ENCODE measurements around the gene MAPK11.

Gene MAPK11

DNA sequence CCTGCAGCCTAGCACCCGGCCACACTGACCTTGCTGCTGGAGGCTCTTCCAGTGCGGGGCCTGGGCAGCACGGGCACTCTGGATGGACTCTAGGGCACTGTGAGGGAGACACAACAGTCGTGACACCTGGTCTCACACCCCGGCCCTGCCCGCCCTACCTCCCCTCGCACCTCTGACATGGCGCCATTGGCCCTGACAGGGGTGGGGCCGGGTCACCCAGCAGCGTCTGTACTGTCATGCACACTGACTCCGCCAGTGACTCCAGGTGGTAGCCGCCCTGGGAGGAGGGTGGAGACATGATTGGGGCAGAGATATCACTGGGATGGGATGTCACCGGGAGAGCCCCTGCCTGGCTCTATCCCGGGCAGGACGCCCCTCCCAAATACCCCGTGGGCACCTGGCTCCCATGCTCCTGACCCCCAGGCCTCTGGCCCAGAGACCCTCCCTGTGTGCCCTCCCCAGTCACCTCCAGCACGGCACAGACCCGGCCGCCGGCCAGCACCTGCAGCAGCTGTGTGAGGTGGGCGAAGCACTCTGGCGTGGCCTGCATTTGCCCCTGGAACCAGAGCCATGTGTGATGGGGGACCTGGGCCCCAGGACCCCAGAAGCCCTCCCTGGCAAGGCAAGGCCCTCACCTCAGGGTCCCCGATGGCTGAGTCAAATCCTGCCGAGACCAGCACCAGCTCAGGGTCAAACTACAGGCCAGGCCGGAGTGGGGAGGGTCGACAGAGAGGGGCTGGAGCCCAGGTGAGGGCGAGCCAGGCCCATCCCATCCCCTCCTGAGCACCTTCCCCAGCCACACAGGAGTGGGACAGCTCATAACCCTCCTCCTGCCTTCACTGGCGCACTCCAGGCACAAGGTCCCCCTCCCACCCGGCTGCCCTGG, 21.7 kb downstream of the MAPK11 start:
- no peak for DNase-seq (ENCODE audit: low read depth in 2 of 2)

DNA sequence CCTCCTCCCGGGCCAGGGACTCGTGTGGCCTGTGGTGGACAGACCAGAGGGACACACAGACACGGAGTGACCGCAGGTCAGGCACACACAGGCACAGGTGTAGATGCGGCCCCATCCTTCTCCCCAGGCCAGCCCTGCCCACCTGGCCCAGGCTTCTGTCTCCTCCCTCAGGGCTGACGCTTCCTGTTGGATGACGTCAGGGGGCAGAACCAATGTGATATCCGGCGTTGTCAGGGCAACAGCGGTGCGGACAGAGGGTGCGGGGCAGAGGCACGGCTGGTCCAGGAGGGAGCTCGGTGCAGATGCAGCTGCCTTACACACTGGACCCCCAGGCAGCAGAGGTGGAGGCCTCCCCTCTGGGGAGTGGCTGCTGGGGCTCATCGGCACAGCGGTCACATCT, 22.4 kb downstream of the MAPK11 start:
- DNase-seq (ENCODE audit: low read depth in 2 of 2): no peak

DNA sequence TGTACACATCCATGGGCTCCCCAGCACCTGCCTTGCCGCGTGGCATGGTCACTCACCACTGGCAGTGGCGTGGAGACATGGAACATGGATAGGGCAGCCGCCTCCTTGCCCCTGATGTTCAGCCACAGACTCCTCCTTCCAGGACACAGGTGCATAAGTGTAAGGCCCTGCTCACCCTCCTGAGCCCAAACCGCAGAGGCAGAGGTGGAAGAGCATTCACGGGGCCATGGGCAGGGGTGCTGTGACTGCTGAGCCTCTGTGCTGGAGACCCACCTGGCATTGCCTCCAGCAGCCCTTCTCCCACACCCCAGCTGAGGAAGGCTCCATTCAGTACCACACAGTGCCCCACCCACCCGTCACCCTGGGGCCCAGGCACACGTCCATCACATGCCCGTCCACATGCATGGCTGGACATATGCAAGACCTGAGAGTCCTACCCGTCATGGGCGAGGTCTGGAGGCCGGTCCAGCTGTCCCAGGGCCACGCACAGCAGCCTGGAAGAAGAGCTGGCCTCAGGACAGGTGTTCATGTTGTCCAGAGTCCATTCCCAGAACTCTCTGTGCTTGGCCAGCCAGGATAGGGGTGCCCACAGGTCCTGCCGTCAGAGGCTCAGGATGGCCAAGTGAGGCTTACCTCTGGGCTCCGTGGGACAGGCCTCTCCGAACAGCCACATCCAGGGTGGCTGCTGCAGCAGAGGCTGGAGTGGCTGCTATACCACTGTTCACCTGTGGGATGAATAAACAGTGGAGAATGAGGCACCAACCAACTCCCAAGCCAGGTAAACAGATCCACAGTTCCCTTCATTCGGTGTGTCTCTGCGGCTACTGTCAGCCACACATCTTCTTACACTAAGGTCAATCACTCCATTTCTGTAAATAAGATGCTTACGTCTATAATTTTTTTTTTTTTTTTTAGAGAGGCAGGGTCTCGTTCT, 23.7 kb downstream of the MAPK11 start:
- DNase-seq (ENCODE audit: low read depth in 2 of 2): no peak

DNA sequence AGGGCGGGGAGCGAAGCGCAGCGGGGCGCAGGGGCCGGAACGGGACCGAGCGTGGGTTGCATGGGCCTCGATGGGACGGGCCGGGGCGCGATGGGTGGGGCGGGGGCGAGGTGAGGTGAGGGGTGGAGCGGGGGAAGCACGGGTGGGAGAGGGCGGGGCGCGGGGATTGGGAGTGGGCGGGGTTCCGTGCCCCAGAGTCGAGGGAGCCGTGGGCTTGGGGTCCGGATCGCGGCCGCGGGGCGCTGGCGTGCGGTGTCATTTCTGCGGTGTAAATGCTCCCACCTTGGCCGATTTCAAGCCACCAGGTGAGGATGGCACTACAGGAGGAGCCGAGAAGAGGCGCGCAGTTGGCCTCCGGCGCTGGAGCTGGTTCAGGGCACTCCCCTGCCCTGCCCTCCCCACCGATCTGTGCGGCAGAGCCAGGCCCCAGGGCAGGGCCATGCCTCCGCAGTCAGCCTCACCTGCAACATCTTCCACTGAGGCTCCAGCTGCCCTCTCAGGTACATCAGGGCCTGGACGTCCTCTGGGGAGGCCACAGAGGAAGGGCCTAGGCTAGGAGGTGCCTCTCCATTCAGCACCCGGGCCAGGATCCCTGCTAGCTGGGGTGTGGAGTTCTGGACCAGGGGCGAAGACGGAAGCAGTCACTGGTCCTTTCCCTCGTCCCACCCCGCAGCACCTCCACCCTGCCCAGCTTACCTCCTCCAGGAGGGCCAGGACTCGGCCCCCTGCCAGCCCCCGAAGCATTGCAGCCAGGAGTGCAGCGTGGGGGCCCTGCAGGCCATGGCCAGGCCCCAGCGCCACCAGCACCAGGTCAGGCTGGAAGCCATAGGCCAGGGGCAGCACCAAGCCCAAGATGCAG, 24.7 kb downstream of the MAPK11 start:
- no peak for DNase-seq (ENCODE audit: low read depth in 2 of 2)

DNA sequence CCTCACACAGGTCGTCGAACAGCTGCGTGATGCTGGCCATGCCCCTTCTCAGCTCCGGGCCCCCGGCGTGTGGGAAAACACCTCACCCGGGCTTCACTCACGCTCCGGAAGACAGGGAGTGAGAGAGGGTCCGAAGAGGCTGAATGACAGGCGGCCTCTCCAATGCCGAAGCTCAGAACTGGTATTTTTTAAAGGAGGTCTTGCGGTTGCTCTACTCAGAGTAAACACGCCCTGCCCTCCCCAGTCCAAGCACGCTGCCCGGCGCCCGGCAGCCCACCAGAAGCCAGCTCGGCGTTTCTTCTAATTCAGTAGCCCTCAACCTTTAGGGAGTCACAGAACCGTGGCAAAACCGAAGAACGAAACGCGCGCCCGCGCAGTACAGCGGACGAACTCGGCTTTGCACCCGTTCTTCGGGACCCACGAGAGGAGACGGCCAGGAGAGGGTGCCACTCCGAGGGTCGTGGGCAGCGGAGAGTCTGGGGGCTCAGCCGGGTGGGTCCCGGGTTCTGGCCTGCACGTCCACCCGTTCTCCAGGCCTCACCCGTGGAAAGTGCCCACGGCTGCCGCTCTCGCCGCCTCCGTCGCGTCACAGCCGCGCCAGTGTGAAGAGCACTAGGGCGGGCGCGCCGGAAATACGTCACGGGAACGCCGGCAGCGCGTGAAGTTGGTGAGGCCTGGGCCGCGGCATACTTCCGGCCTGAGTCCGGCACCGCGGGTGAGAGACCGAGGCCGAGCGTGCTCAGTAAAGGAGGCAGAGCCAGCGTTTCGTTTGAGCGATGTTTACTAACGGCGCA, 25.6 kb downstream of the MAPK11 start, which contains the start of gene TUBGCP6:
Gene TUBGCP6, minus strand, starts transcription at position 604 of the 794 bp plus-strand sequence. Its CDS starts 564 bp downstream, at position 40.
- DNase-seq (ENCODE audit: low read depth in 2 of 2): peak; percentile 90 to 92

DNA sequence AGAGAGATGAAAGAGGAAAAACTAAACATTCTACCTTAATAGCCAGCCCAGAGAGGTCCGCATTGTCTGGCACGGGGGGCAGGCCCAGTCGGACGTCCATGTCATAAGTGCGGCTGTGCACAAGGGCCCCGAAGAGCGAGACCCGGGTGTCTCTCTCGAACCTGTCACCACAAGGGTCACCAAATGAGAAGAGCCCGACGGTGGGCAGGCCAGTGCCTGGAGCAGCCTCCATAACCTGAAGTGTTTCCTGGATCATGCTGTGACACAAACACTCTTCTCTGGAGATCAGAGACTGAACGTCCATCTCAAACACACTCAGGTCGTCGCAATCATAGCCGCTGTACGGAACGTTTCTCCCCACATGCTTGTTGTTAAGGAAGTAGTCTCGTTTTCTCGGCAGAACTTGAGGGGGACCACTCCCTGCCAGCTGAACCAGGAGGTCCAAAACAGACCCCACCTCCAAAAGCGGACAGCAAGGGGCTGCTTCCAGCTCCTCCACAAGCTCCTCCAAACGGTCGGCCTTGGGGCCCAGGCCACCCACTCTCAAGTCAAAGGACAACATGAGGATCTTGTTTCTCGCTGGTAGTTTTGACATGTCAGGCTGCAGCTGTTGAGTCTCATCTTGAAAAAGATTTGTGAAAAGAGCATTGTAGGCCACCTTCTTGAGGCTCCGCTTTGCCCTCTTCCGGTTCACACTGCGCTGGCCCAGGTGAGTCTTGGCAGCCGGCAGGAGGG, 26.3 kb downstream of the MAPK11 start:
- no peak for DNase-seq (ENCODE audit: low read depth in 2 of 2)

DNA sequence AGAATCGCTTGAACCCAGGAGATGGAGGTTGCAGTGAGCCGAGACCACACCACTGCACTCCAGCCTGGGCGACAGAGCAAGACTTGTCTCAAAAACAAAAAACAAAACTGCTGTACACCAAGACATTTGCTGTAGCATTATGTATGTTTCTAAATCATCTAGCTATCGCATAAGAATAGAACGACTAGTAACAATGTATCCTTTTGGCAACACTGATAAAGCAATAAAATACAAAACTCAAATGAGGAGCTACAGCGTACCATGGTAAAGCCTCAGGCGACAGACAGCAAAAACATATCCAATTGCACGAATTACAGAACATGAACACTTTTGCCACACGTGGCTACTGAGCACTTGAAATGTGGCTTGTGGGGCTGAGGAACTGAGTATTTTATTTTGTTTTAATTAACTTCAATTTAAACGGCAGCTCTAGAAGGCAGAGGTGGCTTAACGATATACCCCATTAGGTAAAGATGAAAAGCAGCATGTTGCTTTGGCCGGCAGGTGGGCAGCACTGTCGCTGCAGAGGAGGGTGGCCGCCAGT, 27.7 kb downstream of the MAPK11 start:
- no peak for DNase-seq (ENCODE audit: low read depth in 2 of 2)

DNA sequence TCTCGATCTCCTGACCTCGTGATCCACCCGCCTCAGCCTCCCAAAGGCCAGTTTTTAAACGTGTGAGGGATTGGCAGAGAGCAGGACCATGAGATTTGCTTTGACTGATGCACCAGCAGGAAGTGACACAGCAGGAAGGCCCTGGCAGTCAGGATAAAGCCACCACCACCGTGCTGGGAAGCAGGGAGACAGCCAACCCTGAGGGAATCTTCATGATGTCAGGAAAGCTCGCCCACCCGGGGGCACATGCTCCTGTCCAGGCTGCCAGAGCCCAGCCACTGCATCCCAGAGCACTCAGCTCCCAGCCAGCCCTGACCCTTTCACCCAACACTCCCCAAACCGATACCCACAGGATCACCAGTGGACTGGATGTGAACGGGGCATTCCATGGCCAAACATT, 31.4 kb downstream of the MAPK11 start:
- DNase-seq (ENCODE audit: low read depth in 2 of 2): no peak

DNA sequence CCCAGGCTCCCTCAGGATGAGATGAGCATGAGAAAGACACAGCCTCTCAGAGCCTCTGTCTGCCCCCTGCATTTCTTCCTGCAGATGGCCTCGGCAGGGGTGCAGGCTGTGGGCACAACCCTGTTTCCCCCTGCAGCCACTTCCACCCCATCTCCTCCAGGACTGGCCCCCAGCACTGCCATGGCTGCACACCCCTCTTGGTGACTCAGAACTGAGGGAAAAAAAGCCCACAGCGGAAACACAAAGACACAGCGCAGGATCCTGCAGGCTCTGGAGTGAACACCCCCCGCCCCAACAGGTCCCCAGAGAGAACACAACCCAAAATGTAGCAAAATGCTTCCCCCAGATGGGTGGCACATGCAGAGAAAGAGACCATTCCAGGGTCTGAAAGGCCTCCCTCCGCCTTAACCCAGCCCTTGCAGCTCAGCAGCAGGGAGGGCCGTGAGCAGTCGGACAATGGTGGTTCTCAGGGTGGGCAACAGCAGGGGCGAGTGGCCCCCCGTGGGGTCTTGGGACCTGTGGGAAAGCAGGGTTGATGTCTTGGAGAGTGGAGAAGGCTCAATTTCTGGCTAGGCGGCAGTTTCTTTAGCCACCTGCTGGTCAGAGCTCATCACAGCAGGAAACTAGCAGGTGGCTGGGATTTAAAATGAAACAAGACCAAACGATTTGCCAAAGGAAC, 33.3 kb downstream of the MAPK11 start:
- no peak for DNase-seq (ENCODE audit: low read depth in 2 of 2)

DNA sequence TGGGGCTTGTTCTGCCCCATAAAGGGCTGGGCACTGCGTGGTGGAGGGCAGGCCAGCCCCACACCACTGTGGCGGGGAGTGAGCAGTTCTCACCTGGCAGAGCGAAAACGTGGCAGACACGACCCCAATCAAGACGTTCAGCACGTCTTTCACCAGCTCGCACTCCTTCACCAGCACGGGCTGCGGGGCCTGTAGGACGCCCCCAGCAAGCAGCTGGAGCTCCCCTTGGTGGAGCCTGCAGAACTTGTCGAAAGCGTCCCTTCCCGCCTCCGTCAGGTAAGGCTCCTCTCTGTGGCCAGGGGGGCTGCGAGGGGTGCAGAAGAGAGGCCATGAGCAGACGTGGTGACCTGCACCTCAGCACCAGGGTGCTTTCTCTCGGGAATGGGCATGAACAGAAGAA, 37.0 kb downstream of the MAPK11 start:
- no peak for DNase-seq (ENCODE audit: low read depth in 2 of 2)

DNA sequence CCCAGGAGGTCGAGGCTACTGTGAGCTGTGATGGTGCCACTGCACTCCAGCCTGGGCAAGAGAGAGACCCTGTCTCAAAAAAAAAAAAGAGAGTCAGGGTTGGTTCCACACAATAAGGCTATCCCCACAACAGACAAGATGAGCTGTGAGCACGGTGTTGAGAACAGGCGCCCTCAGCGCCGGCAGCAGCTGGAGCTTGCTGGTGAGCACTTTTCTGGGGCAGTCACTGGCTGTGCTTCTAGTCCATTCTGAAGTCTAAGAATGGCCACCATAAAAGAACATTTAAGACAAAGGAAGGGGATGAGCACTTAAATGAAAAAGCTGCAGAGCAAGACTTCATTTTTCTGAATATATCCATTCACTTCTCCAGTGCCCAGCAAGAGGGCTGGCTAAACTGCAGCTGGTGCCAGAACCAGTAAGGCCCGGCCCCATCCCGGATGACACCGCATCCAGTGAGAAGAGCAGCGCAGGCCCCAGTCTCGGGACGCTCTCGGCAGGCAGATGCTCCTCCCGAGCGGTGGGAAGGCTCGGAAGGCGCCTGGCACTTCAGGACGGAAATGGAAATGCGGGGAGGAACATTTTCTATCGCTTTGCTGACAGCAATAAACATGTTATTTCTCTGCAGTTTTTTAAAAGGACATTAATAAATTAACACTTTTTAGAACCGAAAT, 37.6 kb downstream of the MAPK11 start:
- no peak for DNase-seq (ENCODE audit: low read depth in 2 of 2)

DNA sequence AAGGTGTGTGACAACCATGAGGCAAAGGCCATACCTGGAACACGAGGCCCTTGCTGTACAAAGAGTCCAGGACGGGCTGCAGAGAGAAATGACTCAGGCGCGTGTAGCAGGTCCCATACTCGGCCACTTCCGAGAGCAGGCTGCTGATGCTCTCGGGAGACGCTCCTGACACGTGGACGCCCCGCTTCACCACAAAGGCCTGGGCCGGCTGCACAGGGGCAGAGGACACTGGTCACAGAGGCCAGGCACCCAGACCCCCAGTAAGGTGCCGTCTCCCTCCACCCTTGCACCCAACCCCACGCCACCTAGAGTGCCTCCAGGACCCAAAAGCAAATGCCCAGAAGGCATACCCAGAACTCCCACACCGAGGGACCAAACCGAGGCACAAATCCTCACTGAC, 40.8 kb downstream of the MAPK11 start:
- no peak for DNase-seq (ENCODE audit: low read depth in 2 of 2)

DNA sequence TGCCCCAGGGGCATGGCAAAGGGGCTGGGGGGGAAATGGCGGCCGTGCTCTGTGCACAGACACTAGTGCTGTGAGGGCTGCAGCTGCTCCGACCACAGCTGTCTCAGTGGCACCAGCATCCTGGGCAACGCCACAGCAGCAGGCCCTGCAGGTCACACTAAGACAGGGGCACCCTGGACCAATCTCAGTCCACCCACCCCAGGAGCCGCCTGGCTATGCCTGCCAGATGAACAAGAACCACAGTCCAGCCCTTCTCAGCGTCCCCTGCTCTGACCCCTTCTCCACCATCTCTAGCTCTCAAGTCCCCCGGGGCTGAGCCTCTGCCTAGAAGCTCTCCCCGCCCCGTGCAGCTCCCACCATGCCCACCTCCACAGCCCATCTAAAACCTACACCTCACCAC, 41.8 kb downstream of the MAPK11 start:
- DNase-seq (ENCODE audit: low read depth in 2 of 2): no peak

DNA sequence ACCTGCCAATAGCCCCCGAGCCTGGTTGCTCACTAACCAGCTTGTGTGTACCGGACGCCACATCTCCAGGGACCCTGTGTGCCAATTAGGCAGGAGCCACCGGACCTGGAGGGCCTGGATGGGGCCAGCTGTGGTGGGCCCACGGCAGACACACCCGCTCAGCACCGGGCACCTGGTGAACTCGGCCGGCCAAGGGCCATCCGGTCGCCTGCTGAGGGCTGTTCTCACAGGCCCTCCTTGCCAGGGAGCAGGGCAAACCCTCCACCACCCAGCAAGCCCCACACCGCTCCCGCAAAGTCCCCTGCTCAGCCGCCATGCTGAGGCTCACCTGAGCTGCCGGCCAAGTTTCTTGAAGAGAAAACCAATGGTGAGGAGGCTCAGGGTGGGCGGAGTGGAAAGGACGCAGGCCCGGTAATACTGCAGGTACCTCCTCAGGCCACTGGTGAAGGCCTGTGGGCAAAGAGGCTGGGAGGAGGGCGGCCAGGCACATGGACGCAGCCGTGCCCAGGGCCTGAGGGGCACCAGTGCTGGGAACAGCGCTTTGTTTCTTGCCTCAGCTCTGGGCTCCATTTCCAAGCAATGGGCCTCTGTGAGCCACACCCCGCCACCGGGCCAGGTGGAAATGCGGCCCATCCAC, 42.5 kb downstream of the MAPK11 start:
- no peak for DNase-seq (ENCODE audit: low read depth in 2 of 2)

DNA sequence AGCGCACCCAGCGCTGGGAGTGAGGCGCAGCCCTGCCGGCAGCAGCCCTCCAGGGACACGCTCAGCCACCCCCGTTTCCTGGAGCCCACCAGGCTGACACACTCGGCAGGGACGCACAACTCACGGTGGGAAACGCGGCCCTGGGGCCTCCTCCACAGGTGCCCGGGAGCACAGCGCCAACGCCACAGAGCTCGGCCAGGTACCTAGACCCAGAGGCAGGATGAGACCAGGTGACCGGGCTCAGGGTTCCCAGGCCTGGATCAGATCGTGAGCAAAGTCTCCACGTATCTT, 43.4 kb downstream of the MAPK11 start:
- DNase-seq (ENCODE audit: low read depth in 2 of 2): no peak

DNA sequence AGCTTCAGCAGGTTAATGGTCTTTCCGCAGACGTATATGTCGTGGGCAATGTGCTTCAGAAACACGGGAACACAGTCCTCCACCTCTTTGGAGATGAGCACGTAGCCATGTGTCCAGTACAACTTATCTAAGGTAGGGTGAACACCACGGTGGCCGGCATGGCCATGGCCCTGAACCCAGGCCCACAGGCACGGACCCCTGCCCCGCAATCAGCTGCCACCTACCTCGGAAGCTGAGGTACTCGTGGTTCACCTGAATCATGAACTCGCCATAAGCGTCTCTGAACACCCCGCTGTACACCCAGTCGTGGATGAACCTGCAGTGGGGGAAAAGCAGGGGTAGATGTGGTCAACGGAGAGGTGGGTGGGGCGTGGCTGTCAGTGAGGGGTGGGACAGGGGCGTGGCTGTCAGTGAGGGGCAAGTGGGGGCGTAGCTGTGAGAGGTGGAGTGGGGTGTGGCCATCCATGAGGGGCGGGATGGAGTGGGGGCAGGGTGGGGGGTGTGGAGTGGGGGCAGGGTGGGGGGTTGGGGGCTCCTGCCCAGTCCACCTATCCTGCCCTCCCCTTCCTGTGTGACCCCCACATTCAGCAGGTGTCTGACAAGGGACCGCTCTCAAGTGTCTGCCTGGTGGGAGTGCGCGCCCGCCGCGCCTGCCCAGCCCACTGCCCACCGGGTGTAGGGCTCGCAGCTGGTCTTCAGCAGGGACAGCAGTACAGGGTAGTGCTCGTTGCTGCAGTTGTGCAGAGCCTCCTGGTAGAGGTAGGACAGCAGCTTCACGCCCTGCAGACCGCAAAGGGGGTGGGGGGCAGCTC, 43.9 kb downstream of the MAPK11 start:
- DNase-seq (ENCODE audit: low read depth in 2 of 2): no peak

DNA sequence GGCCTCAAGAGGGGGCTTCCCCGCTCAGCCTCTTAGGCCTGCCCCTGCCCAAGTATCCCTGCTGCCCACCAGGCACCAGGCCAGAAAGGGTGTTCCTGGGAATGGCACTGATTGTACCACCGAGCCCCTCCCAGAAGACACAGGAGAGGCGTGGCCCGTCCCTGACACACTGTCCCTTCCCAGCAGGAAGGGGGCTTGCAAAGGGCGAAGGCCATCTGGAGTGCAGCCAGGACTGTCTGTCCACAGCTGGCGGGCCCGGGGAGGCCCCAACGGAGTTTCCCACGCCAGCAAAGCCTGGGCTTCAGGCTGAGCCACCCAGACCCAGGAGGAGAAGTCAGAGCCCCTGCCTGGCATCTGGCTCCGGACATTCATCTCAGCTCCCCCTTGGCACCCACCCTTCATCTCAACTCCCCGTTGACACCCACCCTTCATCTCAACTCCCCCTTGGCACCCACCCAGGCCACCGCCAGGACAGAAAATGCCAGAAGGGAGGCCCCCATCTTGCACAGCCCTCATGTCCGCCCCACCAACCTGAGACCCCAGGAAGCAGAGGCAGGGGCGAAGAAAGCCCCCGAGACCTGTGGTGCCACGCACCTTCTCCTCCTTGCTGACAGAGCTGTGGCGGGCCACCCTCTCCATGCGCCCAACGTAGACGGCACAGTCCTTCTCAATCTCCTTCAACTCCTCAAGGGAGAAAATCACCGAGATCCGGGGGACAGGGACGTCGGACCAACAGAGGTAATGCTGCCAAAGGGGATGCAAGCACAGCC, 44.8 kb downstream of the MAPK11 start:
- no peak for DNase-seq (ENCODE audit: low read depth in 2 of 2)
